Esophagus muscularis mucosa (tissue), 4 donors: ENCODE measurements around the gene KANK3. TPM values are rescaled to one million over a fixed set of nuclear protein-coding genes. Genes with fewer than 3 reads are reported as not detected.
A peak's percentile ranks its signal among the peaks of the same experiment; 100 is the strongest.

ENCODE experiments used
- DNase-seq: peaks from one replicate; pipeline ENCODE4 v3.0.0-alpha.2; 2017; ENCODE audit errors: extremely low spot score
- H3K27ac ChIP-seq, 4 donors: fragments of 200-600 bp; sonication (generic); replicated peaks in 1 of 4; 1 replicate in 3 of 4; 2 replicates in 1 of 4; pipeline ENCODE4 v1.5.1; 2016 to 2019; ENCODE audit warnings: mild to moderate bottlenecking in 1 of 4
- H3K27me3 ChIP-seq, 4 donors: fragments of 200-600 bp; sonication (generic); one replicate each; pipeline versions ENCODE4 v1.5.1 to v1.6.0; 2016 to 2019
- H3K36me3 ChIP-seq, 4 donors: fragments of 200-600 bp; sonication (generic); one replicate each; pipeline ENCODE4 v1.5.1; 2016 to 2019
- H3K4me1 ChIP-seq, 4 donors: fragments of 200-600 bp; sonication (generic); one replicate each; pipeline ENCODE4 v1.5.1; 2016 to 2019
- H3K4me3 ChIP-seq, 4 donors: fragments of 200-600 bp; sonication (generic); 1 replicate in 2 of 4; 2 replicates in 2 of 4; pipeline ENCODE4 v1.5.1; 2016 to 2019; ENCODE audit warnings: mild to moderate bottlenecking in 4 of 4, moderate library complexity in 1 of 4
- H3K9me3 ChIP-seq, 4 donors: fragments of 200-600 bp; sonication (generic); 1 replicate in 3 of 4; 2 replicates in 1 of 4; pipeline ENCODE4 v1.5.1; 2016 to 2019
- EP300 ChIP-seq: sonication (generic); formaldehyde crosslinking; IDR thresholded peaks from one replicate; pipeline ENCODE4 v1.6.1; 2017; ENCODE audit warnings: antibody characterized with exemption
- POLR2A ChIP-seq: fragments of 450-650 bp; IDR thresholded peaks from one replicate; pipeline ENCODE4 v1.6.1; 2017; ENCODE audit warnings: antibody characterized with exemption, moderate library complexity, mild to moderate bottlenecking, low read depth
- POLR2AphosphoS5 ChIP-seq, 2 donors: sonication (generic); formaldehyde crosslinking; IDR thresholded peaks; one replicate each; pipeline ENCODE4 v1.6.1; 2017; ENCODE audit warnings: antibody characterized with exemption in 2 of 2
- WGBS: methylation state at CpG from one replicate; pipeline ENCODE4 v1.1.5; 2018; 5-methylcytosine and 5-hydroxymethylcytosine counted together
- intact Hi-C: fragments of 100-400 bp; cut with DNase I; formaldehyde crosslinking; loops from one replicate; pipeline ENCODE4 v1.15.1; 2023
- total RNA-seq, 4 donors: library from RNA; depleted of rRNA; stranded (reverse); fragments of >200 nt; gene quantifications; one replicate each; pipeline versions ENCODE4 v1.1.0 to v1.2.1, GENCODE V29; 2016
- TF ChIP-seq, protein P1 (sequence below), 3 experiments: fragments of 200-600 bp in 2 of 3; fragments of 450-650 bp in 1 of 3; sonication (generic) in 2 of 3; IDR thresholded peaks; one replicate each; pipeline ENCODE4 v1.5.1; 2017 to 2019; ENCODE audit warnings: antibody characterized with exemption in 3 of 3, mild to moderate bottlenecking in 2 of 3, moderate library complexity in 1 of 3

Gene KANK3
- total RNA-seq, 4 donors from 2014 or later, result 23.7 to 36.0 (median 30.0) TPM

DNA sequence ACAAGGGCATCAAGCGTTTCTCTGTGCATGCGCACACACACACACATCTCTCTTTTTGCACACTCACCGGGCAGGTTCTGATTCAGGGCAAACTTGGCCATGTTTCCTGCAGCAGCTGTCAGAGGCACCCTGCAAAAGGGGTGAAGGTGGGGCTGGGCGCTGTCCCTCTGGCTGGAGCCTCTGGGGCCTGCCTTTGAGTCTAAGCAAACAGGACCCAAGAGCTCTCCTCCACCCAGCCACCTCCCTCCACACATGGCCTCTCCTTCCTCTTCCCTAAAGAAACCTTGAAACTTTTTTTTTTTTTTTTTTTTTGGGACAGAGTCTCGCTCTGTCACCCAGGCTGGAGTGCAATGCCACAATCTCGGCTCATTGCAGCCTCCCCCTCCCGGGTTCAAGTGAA, 5.3 kb downstream of the KANK3 start:
- 83% methylated on average over 7 of the region's 7 CpGs for WGBS
- intact Hi-C loops, result no loop called here

DNA sequence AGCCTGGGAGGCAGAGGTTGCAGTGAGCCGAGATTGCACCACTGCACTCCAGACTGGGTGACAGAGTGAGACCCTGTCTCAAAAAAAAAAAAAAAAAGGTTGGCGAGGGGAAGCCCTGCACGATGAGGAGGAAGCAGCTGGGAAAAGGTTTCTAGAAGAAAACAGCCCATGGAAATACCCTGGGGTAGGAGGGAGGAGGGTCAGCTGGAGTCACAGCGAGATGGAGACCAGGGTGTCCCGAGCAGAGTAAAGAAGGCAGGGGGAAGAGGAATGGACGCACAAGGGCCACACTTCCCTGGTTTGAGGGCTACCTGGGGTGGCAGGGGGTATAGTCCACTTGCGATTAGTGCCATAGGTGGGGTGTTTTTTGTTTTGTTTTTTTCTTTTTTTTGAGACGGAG, 6.4 kb downstream of the KANK3 start:
- Histone ChIP-seq H3K4me1 (peaks cover 33 to 53% (median 43%) of the 10 kb centered on the region in 4 donors), H3K27me3 (peaks cover 0 to 80% (median 18%) of the 10 kb centered on the region in 4 donors), H3K9me3 (no peaks in the 10 kb centered on the region), H3K27ac (no peak overlapping the region), H3K36me3 (peaks cover 0 to 20% (median 2%) of the 10 kb centered on the region in 4 donors), H3K4me3 (no peak overlapping the region)
- intact Hi-C loops, result no loop called here
- 62% methylated on average over 8 of the region's 8 CpGs for WGBS
- TF ChIP-seq, protein P1, sequence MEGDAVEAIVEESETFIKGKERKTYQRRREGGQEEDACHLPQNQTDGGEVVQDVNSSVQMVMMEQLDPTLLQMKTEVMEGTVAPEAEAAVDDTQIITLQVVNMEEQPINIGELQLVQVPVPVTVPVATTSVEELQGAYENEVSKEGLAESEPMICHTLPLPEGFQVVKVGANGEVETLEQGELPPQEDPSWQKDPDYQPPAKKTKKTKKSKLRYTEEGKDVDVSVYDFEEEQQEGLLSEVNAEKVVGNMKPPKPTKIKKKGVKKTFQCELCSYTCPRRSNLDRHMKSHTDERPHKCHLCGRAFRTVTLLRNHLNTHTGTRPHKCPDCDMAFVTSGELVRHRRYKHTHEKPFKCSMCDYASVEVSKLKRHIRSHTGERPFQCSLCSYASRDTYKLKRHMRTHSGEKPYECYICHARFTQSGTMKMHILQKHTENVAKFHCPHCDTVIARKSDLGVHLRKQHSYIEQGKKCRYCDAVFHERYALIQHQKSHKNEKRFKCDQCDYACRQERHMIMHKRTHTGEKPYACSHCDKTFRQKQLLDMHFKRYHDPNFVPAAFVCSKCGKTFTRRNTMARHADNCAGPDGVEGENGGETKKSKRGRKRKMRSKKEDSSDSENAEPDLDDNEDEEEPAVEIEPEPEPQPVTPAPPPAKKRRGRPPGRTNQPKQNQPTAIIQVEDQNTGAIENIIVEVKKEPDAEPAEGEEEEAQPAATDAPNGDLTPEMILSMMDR (IDR thresholded peaks at IDR 0.05), result no peak
- TF ChIP-seq POLR2A, result no peak
- TF ChIP-seq POLR2AphosphoS5 (IDR thresholded peaks at IDR 0.05), result no peak
- TF ChIP-seq EP300, result no peak
- DNase-seq, result no peak

More for the DNA sequence above, 5.3 kb downstream of the KANK3 start:
- peaks cover 0 to 82% (median 22%) of the 10 kb centered on the region in 4 donors for H3K27me3 ChIP-seq
- DNase-seq, result no peak
- no peak overlapping the region for H3K4me3 ChIP-seq
- H3K9me3 ChIP-seq, result no peaks in the 10 kb centered on the region
- H3K27ac ChIP-seq, result no peak overlapping the region
- H3K4me1 ChIP-seq, result peaks cover 40 to 62% (median 49%) of the 10 kb centered on the region in 4 donors
- H3K36me3 ChIP-seq, result peaks cover 0 to 21% (median 2%) of the 10 kb centered on the region in 4 donors
- no peak for TF ChIP-seq POLR2A
- TF ChIP-seq, protein P1 (IDR thresholded peaks at IDR 0.05), result no peak
- TF ChIP-seq EP300, result no peak
- no peak for TF ChIP-seq POLR2AphosphoS5 (IDR thresholded peaks at IDR 0.05)

DNA sequence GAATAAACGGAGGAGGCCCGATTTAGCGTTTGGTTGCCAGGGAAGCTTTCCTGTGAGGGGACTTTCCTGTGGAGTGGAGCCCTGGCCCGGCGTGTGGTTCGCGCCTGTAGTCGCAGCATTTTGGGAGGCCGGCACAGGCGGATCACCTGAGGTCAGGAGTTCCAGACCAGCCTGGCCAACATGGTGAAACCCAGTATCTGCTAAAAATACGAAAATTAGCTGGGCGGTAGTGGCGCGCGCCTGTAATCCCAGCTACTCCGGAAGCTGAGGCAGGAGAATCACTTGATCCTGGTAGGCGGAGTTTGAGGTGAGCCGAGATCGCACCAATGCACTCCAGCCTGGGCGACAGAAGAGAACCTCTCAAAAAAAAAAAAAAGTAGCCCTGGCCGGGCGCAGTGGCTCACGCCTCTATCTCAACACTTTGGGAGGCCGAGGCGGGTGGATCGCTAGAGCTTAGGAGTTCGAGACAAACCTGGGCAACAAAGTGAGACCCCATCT, 6.9 kb downstream of the KANK3 start:
- intact Hi-C loops, result no loop called here
- Histone ChIP-seq H3K27ac (peak overlapping the region in 1 of 4 donors; percentile 33), H3K36me3 (peaks cover 0 to 23% (median 4%) of the 10 kb centered on the region in 4 donors), H3K27me3 (peaks cover 0 to 74% (median 20%) of the 10 kb centered on the region in 4 donors), H3K4me1 (peaks cover 32 to 47% (median 38%) of the 10 kb centered on the region in 4 donors), H3K4me3 (no peak overlapping the region), H3K9me3 (no peaks in the 10 kb centered on the region)
- TF ChIP-seq POLR2AphosphoS5 (IDR thresholded peaks at IDR 0.05), result no peak
- no peak for TF ChIP-seq EP300
- TF ChIP-seq, protein P1 (IDR thresholded peaks at IDR 0.05), result no peak
- no peak for TF ChIP-seq POLR2A
- WGBS, result 38% methylated on average over 27 of the region's 27 CpGs
- no peak for DNase-seq

DNA sequence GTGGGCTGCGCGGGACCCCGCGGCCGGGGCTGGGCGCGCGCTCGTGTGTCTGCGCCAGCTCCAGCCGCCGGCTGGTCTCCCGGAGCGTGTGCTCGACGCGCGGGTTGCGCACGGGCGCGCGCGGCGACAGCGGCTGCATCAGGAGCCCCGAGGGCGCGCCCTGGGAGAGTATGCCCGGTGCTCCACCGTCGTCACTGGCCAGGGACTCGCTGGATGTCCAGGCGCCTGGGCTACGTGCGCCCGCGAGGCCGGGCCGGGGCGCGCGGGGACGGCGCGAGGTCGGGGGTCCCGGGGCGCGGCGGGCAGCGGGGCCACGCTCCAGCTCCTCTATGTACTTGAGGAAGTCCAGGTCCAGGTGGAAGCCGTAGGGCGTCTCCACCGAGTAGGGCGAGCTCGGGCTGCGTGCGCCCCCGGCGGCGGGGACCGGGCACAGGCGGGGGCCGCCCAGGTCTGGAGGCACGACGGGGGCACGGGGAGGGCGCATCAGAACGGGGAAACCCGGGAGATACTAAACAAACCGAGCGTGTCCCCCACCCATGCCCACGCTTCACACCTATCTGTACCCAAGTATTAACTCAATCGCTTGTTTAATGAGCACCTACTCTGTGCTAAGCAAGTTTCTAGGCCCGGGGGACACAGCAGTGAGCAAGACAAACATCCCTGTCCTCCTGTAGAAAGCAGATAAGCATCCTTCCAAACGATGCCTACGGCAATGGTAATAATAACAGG, 7.6 kb downstream of the KANK3 start:
- intact Hi-C loops, result no loop called here
- H3K36me3 ChIP-seq, result peaks cover 0 to 28% (median 4%) of the 10 kb centered on the region in 4 donors
- WGBS, result 18% methylated on average over 14 of the region's 79 CpGs
- peak overlapping the region in 1 of 4 donors; percentile 33 for H3K27ac ChIP-seq
- no peak for TF ChIP-seq EP300
- TF ChIP-seq POLR2A, result no peak
- TF ChIP-seq POLR2AphosphoS5 (IDR thresholded peaks at IDR 0.05), result no peak
- TF ChIP-seq, protein P1 (IDR thresholded peaks at IDR 0.05), result no peak
- H3K9me3 ChIP-seq, result no peaks in the 10 kb centered on the region
- peak overlapping the region; percentile 36 to 57 (median 42) for H3K4me3 ChIP-seq
- peaks cover 0 to 70% (median 20%) of the 10 kb centered on the region in 4 donors for H3K27me3 ChIP-seq
- no peak for DNase-seq
- H3K4me1 ChIP-seq, result peaks cover 30 to 45% (median 38%) of the 10 kb centered on the region in 4 donors
